Measurements from ENCODE around the gene GPT2. TPM values are rescaled to one million over a fixed set of nuclear protein-coding genes. Genes with fewer than 3 reads are reported as not detected.

The GPT2 gene
- total RNA-seq, 1 donor: 15.6 TPM

GRCh38 chr16:46853713-46854443 is 30.3 kb upstream of the GPT2 start:
- no peaks in the 10 kb centered on the region for H3K36me3 ChIP-seq (ENCODE audit: insufficient read depth, low read length)
- H3K4me2 ChIP-seq (ENCODE audit: insufficient read depth, low read length): no peak overlapping the region
- H3K4me1 ChIP-seq (ENCODE audit: insufficient read depth, low read length): no peaks in the 10 kb centered on the region
- no peak overlapping the region for H3K4me3 ChIP-seq (ENCODE audit: insufficient read depth, low read length)
- TF ChIP-seq, protein P1, sequence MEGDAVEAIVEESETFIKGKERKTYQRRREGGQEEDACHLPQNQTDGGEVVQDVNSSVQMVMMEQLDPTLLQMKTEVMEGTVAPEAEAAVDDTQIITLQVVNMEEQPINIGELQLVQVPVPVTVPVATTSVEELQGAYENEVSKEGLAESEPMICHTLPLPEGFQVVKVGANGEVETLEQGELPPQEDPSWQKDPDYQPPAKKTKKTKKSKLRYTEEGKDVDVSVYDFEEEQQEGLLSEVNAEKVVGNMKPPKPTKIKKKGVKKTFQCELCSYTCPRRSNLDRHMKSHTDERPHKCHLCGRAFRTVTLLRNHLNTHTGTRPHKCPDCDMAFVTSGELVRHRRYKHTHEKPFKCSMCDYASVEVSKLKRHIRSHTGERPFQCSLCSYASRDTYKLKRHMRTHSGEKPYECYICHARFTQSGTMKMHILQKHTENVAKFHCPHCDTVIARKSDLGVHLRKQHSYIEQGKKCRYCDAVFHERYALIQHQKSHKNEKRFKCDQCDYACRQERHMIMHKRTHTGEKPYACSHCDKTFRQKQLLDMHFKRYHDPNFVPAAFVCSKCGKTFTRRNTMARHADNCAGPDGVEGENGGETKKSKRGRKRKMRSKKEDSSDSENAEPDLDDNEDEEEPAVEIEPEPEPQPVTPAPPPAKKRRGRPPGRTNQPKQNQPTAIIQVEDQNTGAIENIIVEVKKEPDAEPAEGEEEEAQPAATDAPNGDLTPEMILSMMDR (IDR thresholded peaks at IDR 0.05; ENCODE audit: extremely low read depth, low read depth, low read length): peak; percentile 94
- DNase-seq (ENCODE audit: insufficient read length, low spot score, missing footprints): peak; percentile 95
- no peak overlapping the region for H3K27ac ChIP-seq (ENCODE audit: low read depth, low read length)
- no peaks in the 10 kb centered on the region for H3K79me2 ChIP-seq (ENCODE audit: insufficient read depth, low read length)
- H3K9me3 ChIP-seq (ENCODE audit: low read depth, low read length): no peaks in the 10 kb centered on the region
- H2AFZ ChIP-seq (ENCODE audit: low read length): no peak overlapping the region
- H4K20me1 ChIP-seq (ENCODE audit: insufficient read depth, low read length): no peaks in the 10 kb centered on the region
- H3K27me3 ChIP-seq (ENCODE audit: insufficient read depth, low read length): no peaks in the 10 kb centered on the region

- Histone ChIP-seq H3K9me3 (ENCODE audit: low read depth, low read length) (no peaks in the 10 kb centered on the region), H2AFZ (ENCODE audit: low read length) (no peak overlapping the region), H3K79me2 (ENCODE audit: insufficient read depth, low read length) (no peaks in the 10 kb centered on the region), H3K36me3 (ENCODE audit: insufficient read depth, low read length) (no peaks in the 10 kb centered on the region), H3K27me3 (ENCODE audit: insufficient read depth, low read length) (no peaks in the 10 kb centered on the region), H4K20me1 (ENCODE audit: insufficient read depth, low read length) (no peaks in the 10 kb centered on the region), H3K4me2 (ENCODE audit: insufficient read depth, low read length) (no peak overlapping the region), H3K27ac (ENCODE audit: low read depth, low read length) (no peak overlapping the region), H3K4me1 (ENCODE audit: insufficient read depth, low read length) (no peaks in the 10 kb centered on the region), H3K4me3 (ENCODE audit: insufficient read depth, low read length) (no peak overlapping the region)
- TF ChIP-seq, protein P1 (IDR thresholded peaks at IDR 0.05; ENCODE audit: extremely low read depth, low read depth, low read length): no peak
- no peak for DNase-seq (ENCODE audit: insufficient read length, low spot score, missing footprints)
These were observed 29.3 kb upstream of the GPT2 start for GRCh38 chr16:46854846-46855245.

- H2AFZ ChIP-seq (ENCODE audit: low read length): no peak overlapping the region
- no peak overlapping the region for H3K4me3 ChIP-seq (ENCODE audit: insufficient read depth, low read length)
- H3K4me2 ChIP-seq (ENCODE audit: insufficient read depth, low read length): no peak overlapping the region
- no peaks in the 10 kb centered on the region for H3K36me3 ChIP-seq (ENCODE audit: insufficient read depth, low read length)
- no peaks in the 10 kb centered on the region for H4K20me1 ChIP-seq (ENCODE audit: insufficient read depth, low read length)
- H3K9me3 ChIP-seq (ENCODE audit: low read depth, low read length): no peaks in the 10 kb centered on the region
- no peak overlapping the region for H3K27ac ChIP-seq (ENCODE audit: low read depth, low read length)
- no peak for DNase-seq (ENCODE audit: insufficient read length, low spot score, missing footprints)
- H3K4me1 ChIP-seq (ENCODE audit: insufficient read depth, low read length): peaks cover 5% of the 10 kb centered on the region
- no peaks in the 10 kb centered on the region for H3K27me3 ChIP-seq (ENCODE audit: insufficient read depth, low read length)
- H3K79me2 ChIP-seq (ENCODE audit: insufficient read depth, low read length): no peaks in the 10 kb centered on the region
- TF ChIP-seq, protein P1 (IDR thresholded peaks at IDR 0.05; ENCODE audit: extremely low read depth, low read depth, low read length): no peak
These were observed 28.8 kb upstream of the GPT2 start for GRCh38 chr16:46855389-46855788.

GRCh38 chr16:46857368-46857945 is 26.7 kb upstream of the GPT2 start:
- no peak overlapping the region for H2AFZ ChIP-seq (ENCODE audit: low read length)
- no peak overlapping the region for H3K4me2 ChIP-seq (ENCODE audit: insufficient read depth, low read length)
- TF ChIP-seq, protein P1 (IDR thresholded peaks at IDR 0.05; ENCODE audit: extremely low read depth, low read depth, low read length): peak; percentile 51
- H3K9me3 ChIP-seq (ENCODE audit: low read depth, low read length): no peaks in the 10 kb centered on the region
- no peaks in the 10 kb centered on the region for H3K27me3 ChIP-seq (ENCODE audit: insufficient read depth, low read length)
- DNase-seq (ENCODE audit: insufficient read length, low spot score, missing footprints): peak; percentile 91
- H3K27ac ChIP-seq (ENCODE audit: low read depth, low read length): no peak overlapping the region
- H4K20me1 ChIP-seq (ENCODE audit: insufficient read depth, low read length): no peaks in the 10 kb centered on the region
- H3K36me3 ChIP-seq (ENCODE audit: insufficient read depth, low read length): no peaks in the 10 kb centered on the region
- no peaks in the 10 kb centered on the region for H3K79me2 ChIP-seq (ENCODE audit: insufficient read depth, low read length)
- H3K4me1 ChIP-seq (ENCODE audit: insufficient read depth, low read length): peaks cover 7% of the 10 kb centered on the region
- H3K4me3 ChIP-seq (ENCODE audit: insufficient read depth, low read length): no peak overlapping the region

Data from osteoblast (primary cell).